ACC112 (cell line): ENCODE results near the gene SP4.

ENCODE experiments used
- H2AFZ ChIP-seq: fragments of 200-600 bp; sonication (generic); one replicate; pipeline ENCODE4 v1.6.0; 2017; ENCODE audit warnings: antibody characterized with exemption, low read length; ENCODE audit not compliant: unreplicated experiment
- H3K27ac ChIP-seq: fragments of 200-600 bp; sonication (generic); 2 replicates; pipeline ENCODE4 v1.5.1; 2014; ENCODE audit warnings: low read depth, mild to moderate bottlenecking, antibody characterized with exemption, low read length, moderate library complexity
- H3K27me3 ChIP-seq: fragments of 200-600 bp; sonication (generic); 2 replicates; pipeline ENCODE4 v1.6.1; 2014; ENCODE audit warnings: mild to moderate bottlenecking, antibody characterized with exemption, low read length, moderate library complexity, mixed read lengths; ENCODE audit not compliant: insufficient read depth
- H3K36me3 ChIP-seq: fragments of 200-600 bp; sonication (generic); 2 replicates; pipeline ENCODE4 v1.6.1; 2016; ENCODE audit warnings: mild to moderate bottlenecking, antibody characterized with exemption, low read length, moderate library complexity, mixed read lengths; ENCODE audit not compliant: insufficient read depth
- H3K4me1 ChIP-seq: fragments of 200-600 bp; sonication (generic); one replicate; pipeline ENCODE4 v1.6.1; 2016; ENCODE audit warnings: low read length, mixed read lengths; ENCODE audit not compliant: insufficient read depth, unreplicated experiment, control insufficient read depth
- H3K4me3 ChIP-seq: fragments of 200-600 bp; sonication (generic); 2 replicates; pipeline ENCODE4 v1.5.1; 2014; ENCODE audit warnings: mild to moderate bottlenecking, low read depth, low read length
- H3K79me2 ChIP-seq: fragments of 200-600 bp; sonication (generic); one replicate; pipeline ENCODE4 v1.6.0; 2016; ENCODE audit warnings: low read length; ENCODE audit not compliant: control insufficient read depth, unreplicated experiment, insufficient read depth

The SP4 gene

DNA sequence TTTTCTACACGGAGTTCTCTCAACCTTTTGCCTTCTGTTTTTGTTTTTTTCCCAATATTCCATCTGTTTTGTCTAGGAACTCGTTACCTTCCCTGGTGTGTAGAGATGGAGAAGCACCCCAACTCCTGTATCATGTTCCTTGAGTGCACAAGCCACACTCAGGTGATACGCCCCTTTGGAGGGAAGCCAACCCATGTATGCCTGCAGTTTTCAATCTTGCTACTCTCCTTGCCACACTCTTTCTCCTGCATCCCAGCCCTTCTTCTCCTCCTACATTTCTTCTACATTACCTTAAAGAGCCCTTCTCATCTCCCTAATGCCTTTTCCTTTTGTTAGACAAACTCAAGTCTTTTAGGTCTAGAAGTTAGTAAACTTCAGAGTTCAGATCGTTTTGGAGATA is 10.2 kb upstream of the SP4 start:
- Histone ChIP-seq H3K79me2 (no peaks in the 10 kb centered on the region), H2AFZ (no peak overlapping the region), H3K27ac (no peak overlapping the region), H3K36me3 (no peaks in the 10 kb centered on the region), H3K27me3 (peaks cover 35% of the 10 kb centered on the region), H3K4me3 (no peak overlapping the region), H3K4me1 (no peaks in the 10 kb centered on the region)

DNA sequence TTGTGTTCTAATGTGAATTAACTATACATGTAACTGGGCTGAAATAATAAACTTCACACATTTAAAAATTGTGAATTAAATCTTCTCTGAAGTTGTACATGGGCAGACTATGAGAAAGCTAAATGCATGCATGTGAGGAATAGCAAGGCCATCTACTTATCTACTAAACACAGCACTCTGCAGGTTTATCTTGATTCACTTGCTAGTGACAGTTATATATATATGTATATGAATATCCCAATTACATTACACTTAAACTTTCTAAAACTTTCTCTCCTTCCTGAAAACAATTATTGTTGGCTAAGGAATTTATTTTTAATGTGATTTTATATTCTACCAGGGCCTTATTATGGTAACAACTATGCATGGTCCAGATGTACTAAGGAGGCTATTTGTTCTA is 5.1 kb upstream of the SP4 start:
- H3K4me1 ChIP-seq = peaks cover 6% of the 10 kb centered on the region
- no peaks in the 10 kb centered on the region for H3K36me3 ChIP-seq
- H3K4me3 ChIP-seq = no peak overlapping the region
- H2AFZ ChIP-seq = no peak overlapping the region
- no peak overlapping the region for H3K27ac ChIP-seq
- peaks cover 2% of the 10 kb centered on the region; the same call in 1 of the 2 replicates for H3K27me3 ChIP-seq
- no peaks in the 10 kb centered on the region for H3K79me2 ChIP-seq

DNA sequence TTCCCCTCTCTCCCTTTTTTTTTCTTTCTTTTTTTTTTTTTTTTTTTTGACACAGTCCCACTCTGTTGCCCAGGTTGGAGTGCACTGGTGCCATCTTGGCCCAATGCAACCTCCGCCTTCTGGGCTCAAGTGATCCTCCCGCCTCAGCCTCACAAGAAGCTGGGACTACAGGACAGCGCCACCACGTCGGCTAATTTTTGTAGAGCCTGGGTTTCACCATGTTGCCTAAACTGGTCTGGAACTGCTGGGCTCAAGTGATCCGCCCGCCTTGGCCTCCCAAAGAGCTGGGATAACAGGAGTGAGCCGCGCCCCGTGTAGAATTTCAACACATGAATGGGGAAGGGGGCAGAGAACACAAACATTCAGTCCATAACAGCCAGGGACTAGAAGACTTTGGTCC is 2.6 kb upstream of the SP4 start:
- Histone ChIP-seq H3K27me3 (no peaks in the 10 kb centered on the region), H3K36me3 (no peaks in the 10 kb centered on the region), H3K79me2 (no peaks in the 10 kb centered on the region), H3K4me3 (no peak overlapping the region), H3K27ac (no peak overlapping the region), H3K4me1 (peaks cover 13% of the 10 kb centered on the region), H2AFZ (no peak overlapping the region)

DNA sequence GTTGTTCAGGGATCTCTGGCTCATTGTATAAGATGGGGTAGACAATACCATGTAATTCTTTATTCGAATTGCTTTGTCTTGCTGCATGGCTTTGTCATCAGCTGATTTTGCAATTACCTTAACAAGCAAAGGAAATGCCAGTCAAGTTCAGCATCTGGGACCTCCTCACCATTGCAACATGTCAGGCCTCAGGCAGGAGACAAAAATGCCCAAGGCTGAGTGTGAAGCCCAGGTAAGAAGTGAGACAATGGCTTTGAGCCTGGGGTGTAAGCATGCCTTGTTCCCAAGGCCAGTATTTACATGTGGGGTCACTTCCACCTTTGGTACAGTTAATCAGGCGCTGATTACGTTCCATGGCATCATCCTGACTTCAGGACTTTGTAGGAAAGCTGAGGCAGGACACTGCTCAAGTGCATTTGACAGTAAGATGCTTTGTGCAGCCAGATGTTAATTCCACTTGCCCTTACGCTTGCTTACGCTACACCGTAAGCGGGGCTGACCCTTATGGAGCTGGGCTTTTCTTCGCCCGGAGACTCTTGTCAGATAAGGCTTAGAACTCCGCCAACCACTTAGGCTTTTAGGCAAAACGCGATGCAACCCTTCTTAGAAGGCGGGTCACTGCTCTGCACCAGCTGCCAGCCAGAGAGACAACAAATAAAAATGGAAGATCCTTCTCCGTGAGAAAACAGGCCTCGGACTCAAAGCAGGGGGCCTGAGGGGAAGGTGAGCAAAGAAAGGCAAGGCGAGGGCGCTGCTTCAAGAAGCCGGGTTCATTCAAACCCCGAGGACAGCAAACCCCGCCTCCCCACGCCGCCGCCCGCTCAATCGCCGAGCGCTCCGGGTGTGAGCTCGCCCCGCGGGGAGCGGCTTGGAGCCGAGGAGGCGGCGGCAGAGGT is 1.3 kb upstream of the SP4 start:
- Histone ChIP-seq H3K4me1 (peaks cover 13% of the 10 kb centered on the region), H2AFZ (peak overlapping the region; percentile 83), H3K79me2 (no peaks in the 10 kb centered on the region), H3K4me3 (peak overlapping the region; percentile 80), H3K27ac (no peak overlapping the region), H3K27me3 (no peaks in the 10 kb centered on the region), H3K36me3 (no peaks in the 10 kb centered on the region)

DNA sequence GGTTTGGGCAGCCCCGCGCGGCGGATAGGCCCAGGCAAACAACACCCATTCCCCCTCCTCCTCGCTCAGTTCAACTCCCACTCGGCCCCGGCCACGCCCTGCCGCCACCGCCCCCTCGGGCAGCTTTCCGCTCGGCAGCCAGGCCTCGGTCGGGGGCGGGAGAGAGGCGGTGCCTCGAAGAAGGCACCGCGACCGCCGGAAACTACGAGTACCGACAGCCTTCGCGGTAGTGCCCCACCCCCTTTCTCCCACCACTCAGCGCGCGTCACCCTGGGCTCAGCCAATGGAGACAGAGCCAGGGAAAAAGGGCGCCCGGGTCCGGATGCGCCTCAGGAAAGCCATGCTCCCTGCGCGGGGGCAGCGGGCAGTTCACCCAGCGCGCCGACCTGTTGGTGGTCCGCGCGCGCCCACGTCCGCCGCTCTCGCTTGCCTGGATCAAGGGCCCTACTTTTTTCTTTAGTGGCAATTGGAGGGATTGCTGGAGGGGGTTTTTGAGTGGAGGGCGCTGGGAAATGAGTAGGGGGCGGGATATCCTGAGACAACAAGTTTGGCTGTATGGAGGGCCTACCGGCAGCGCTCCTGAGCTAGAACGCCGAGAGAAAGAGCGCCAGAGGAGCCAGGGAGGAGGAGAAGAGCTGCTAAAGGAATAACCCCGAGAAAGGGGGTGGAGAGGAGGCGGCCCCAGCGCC is 557 bp upstream of the SP4 start:
- H2AFZ ChIP-seq = peak overlapping the region; percentile 100
- H3K27me3 ChIP-seq = no peaks in the 10 kb centered on the region
- H3K4me3 ChIP-seq = peak overlapping the region; percentile 95
- peak overlapping the region; percentile 91 for H3K27ac ChIP-seq
- no peaks in the 10 kb centered on the region for H3K36me3 ChIP-seq
- H3K79me2 ChIP-seq = no peaks in the 10 kb centered on the region
- peaks cover 13% of the 10 kb centered on the region for H3K4me1 ChIP-seq

DNA sequence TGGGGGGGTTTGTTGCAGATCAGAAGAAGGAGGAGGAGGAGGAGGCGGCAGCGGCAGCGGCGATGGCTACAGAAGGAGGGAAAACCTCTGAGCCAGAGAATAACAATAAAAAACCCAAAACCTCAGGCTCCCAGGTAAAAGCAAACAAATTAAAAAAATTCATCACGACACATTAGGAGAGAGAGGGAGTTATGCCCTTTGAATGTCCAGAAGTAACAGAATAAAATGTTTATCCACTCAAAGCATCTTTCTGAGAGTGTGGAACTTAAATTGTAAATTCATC is 717 bp downstream of the SP4 start:
- no peaks in the 10 kb centered on the region for H3K36me3 ChIP-seq
- peaks cover 13% of the 10 kb centered on the region for H3K4me1 ChIP-seq
- H3K27me3 ChIP-seq = no peaks in the 10 kb centered on the region
- peak overlapping the region; percentile 65 for H2AFZ ChIP-seq
- peak overlapping the region; percentile 95 for H3K4me3 ChIP-seq
- no peaks in the 10 kb centered on the region for H3K79me2 ChIP-seq
- H3K27ac ChIP-seq = peak overlapping the region; percentile 78; the same call in 1 of the 2 replicates

DNA sequence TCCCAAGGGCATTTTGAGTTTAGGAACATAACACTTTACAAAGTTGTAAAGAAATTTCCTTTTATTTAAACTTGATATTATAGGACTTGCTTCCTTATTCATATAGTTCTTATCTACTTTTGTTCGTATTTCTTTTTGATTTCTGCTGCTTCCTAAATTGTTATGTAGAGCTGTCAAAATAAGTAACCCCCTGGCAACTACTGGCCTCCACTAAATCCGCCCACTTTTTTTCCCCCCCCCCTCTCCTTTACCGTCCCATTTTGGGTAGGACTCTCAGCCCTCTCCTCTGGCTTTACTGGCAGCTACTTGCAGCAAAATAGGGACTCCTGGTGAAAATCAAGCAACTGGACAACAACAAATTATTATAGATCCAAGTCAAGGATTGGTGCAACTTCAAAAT is 1.1 kb downstream of the SP4 start:
- Histone ChIP-seq H3K4me3 (peak overlapping the region; percentile 95), H3K36me3 (no peaks in the 10 kb centered on the region), H2AFZ (peak overlapping the region; percentile 65), H3K27me3 (no peaks in the 10 kb centered on the region), H3K79me2 (no peaks in the 10 kb centered on the region), H3K4me1 (peaks cover 13% of the 10 kb centered on the region), H3K27ac (no peak overlapping the region)

DNA sequence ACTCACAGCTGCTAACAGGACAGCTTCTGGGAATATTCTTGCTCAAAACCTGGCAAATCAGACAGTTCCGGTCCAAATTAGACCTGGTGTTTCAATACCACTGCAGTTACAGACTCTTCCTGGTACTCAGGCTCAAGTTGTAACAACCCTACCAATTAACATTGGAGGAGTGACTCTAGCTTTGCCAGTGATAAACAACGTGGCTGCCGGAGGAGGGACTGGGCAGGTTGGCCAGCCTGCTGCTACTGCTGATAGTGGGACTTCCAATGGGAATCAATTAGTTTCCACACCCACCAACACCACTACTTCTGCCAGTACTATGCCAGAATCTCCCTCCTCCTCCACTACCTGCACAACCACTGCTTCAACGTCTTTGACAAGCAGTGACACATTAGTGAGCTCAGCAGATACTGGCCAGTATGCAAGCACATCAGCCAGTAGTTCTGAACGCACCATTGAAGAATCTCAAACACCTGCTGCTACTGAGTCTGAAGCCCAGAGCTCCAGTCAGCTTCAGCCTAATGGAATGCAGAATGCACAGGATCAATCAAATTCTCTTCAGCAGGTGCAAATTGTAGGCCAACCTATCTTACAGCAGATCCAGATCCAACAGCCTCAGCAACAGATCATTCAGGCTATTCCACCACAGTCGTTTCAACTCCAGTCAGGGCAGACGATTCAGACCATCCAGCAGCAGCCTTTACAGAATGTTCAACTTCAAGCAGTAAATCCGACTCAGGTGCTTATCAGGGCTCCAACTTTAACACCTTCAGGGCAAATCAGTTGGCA is 2.1 kb downstream of the SP4 start:
- no peak overlapping the region for H3K4me3 ChIP-seq
- no peak overlapping the region for H3K27ac ChIP-seq
- peaks cover 13% of the 10 kb centered on the region for H3K4me1 ChIP-seq
- H3K36me3 ChIP-seq = no peaks in the 10 kb centered on the region
- H3K79me2 ChIP-seq = no peaks in the 10 kb centered on the region
- H3K27me3 ChIP-seq = no peaks in the 10 kb centered on the region
- no peak overlapping the region for H2AFZ ChIP-seq

DNA sequence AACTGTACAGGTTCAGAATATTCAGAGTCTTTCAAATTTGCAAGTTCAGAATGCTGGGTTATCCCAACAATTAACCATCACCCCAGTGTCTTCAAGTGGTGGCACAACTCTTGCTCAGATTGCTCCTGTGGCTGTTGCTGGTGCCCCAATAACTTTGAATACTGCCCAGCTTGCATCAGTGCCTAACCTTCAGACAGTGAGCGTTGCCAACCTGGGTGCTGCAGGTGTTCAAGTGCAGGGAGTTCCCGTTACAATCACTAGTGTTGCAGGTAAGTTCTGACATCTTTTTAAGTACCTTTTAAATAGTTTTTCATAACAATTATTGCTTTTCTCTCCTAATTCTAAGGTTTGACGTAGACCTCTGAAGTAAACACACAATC is 2.7 kb downstream of the SP4 start:
- Histone ChIP-seq H3K4me3 (no peak overlapping the region), H3K27ac (no peak overlapping the region), H3K4me1 (peaks cover 13% of the 10 kb centered on the region), H2AFZ (no peak overlapping the region), H3K36me3 (no peaks in the 10 kb centered on the region), H3K27me3 (no peaks in the 10 kb centered on the region), H3K79me2 (no peaks in the 10 kb centered on the region)

DNA sequence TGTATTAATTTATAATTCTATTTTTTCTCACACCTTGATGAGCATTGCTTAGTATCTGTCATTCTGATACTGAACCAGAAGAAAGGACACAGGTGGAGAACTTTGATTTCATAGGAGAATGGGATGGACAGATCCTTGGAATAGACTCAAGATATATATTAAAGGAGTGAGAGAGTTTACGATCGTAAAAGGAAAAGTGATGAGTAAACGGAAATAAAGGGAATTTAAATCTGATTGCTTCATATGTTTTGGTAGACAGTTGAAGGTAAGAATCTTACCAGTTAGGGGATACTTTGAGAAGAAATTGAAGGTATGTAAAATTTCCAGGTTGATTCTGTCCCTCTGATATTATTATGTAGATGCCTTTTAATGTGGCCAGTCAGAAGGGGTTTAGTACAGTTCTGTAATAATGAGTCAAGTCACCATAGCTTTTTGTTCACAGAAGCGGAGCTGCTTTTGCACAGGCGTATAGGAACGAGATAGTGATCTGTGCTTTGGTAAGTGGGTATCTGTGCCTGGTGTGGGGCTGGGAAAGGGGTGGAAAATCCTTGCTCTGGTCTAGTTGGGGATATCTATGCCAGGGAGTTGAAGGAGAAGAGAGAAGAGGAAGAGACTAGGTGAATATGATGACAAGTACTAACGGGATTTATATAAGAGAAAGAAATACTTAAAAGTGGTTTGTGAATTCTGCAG is 15.4 kb downstream of the SP4 start:
- Histone ChIP-seq H3K79me2 (no peaks in the 10 kb centered on the region), H3K27ac (no peak overlapping the region), H2AFZ (no peak overlapping the region), H3K36me3 (no peaks in the 10 kb centered on the region), H3K4me1 (no peaks in the 10 kb centered on the region), H3K4me3 (no peak overlapping the region), H3K27me3 (no peaks in the 10 kb centered on the region)
